PFSK-1 (cell line): ENCODE data around the gene SLCO3A1.

Experiments used
- FOXP2 ChIP-seq: optimal IDR thresholded peaks from 2 replicates; pipeline ENCODE3; 2011; ENCODE audit warnings: borderline replicate concordance, control low read depth, inconsistent platforms; ENCODE audit not compliant: insufficient read depth; ENCODE audit errors: extremely low read length, extremely low read depth
- POLR2AphosphoS5 ChIP-seq: IDR thresholded peaks from 2 replicates; pipeline ENCODE4 v1.6.1; 2012; ENCODE audit warnings: low read depth, mild to moderate bottlenecking, control low read depth, low read length, moderate library complexity
- TAF1 ChIP-seq: IDR thresholded peaks from 2 replicates; pipeline ENCODE4 v1.6.1; 2012; ENCODE audit warnings: low read length, control low read depth, borderline replicate concordance; ENCODE audit not compliant: insufficient read depth
- TF ChIP-seq, protein P1 (sequence below), 2 experiments: IDR thresholded peaks; 2 replicates each; pipeline versions ENCODE4 v1.6.1 to v1.8.0; 2011 to 2012; ENCODE audit warnings: low read depth in 2 of 2, low read length in 2 of 2, control low read depth in 1 of 2, inconsistent platforms in 1 of 2, mild to moderate bottlenecking in 1 of 2, moderate library complexity in 1 of 2; ENCODE audit not compliant: insufficient read depth in 1 of 2

DNA sequence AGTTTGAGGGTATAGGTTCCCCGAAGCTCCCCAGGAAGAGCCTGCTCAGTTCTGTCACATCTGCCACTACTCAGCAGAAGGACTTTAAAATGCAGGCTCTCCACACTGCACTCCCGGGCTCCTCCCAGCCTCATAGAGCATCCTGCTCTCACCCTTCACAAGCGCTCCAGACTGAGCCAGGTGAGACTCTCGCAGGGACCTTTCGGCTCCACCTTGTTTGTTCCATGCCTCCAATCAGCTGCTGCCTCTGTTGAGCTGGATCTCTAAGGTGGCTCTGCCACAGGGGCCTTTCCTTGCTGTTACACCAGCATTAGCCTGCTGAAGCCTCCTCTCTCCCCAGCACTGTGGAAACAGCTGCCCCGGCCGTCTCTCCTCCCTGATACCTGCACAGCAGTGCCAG is 56.1 kb downstream of the SLCO3A1 start:
- TF ChIP-seq POLR2AphosphoS5 (no peak), TAF1 (no peak), FOXP2 (no peak)
- TF ChIP-seq, protein P1, sequence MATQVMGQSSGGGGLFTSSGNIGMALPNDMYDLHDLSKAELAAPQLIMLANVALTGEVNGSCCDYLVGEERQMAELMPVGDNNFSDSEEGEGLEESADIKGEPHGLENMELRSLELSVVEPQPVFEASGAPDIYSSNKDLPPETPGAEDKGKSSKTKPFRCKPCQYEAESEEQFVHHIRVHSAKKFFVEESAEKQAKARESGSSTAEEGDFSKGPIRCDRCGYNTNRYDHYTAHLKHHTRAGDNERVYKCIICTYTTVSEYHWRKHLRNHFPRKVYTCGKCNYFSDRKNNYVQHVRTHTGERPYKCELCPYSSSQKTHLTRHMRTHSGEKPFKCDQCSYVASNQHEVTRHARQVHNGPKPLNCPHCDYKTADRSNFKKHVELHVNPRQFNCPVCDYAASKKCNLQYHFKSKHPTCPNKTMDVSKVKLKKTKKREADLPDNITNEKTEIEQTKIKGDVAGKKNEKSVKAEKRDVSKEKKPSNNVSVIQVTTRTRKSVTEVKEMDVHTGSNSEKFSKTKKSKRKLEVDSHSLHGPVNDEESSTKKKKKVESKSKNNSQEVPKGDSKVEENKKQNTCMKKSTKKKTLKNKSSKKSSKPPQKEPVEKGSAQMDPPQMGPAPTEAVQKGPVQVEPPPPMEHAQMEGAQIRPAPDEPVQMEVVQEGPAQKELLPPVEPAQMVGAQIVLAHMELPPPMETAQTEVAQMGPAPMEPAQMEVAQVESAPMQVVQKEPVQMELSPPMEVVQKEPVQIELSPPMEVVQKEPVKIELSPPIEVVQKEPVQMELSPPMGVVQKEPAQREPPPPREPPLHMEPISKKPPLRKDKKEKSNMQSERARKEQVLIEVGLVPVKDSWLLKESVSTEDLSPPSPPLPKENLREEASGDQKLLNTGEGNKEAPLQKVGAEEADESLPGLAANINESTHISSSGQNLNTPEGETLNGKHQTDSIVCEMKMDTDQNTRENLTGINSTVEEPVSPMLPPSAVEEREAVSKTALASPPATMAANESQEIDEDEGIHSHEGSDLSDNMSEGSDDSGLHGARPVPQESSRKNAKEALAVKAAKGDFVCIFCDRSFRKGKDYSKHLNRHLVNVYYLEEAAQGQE (IDR thresholded peaks at IDR 0.05; ENCODE audit: insufficient read depth in 1 of 2, low read depth in 2 of 2, low read length in 2 of 2): no peak
